Smooth muscle cell (in vitro differentiated cells): Measurements from ENCODE around the gene MTHFD1L. TPM values are rescaled to one million over a fixed set of nuclear protein-coding genes. Genes with fewer than 3 reads are reported as not detected.

ENCODE experiments used
- DNase-seq: peaks from one replicate; lab custom pipeline; 2025; ENCODE audit not compliant: unreplicated experiment; lab: John Stamatoyannopoulos, UW
- H2AFZ ChIP-seq: fragments of 200-600 bp; sonication (generic); 2 replicates; pipeline ENCODE4 v1.6.0; 2016; ENCODE audit warnings: antibody characterized with exemption, low read depth, mild to moderate bottlenecking
- H3F3A ChIP-seq: fragments of 200-600 bp; sonication (generic); 2 replicates; pipeline ENCODE4 v1.6.0; 2017; ENCODE audit warnings: antibody characterized with exemption, low read depth
- H3K27ac ChIP-seq: fragments of 200-600 bp; sonication (generic); 2 replicates; pipeline ENCODE4 v1.5.1; 2016; ENCODE audit warnings: low read depth, mild to moderate bottlenecking
- H3K27me3 ChIP-seq: fragments of 200-600 bp; sonication (generic); 2 replicates; pipeline ENCODE4 v1.6.1; 2016; ENCODE audit warnings: low read depth, mild to moderate bottlenecking
- H3K36me3 ChIP-seq: fragments of 200-600 bp; sonication (generic); 2 replicates; pipeline ENCODE4 v1.5.1; 2016; ENCODE audit warnings: low read depth
- H3K4me1 ChIP-seq: fragments of 200-600 bp; sonication (generic); 2 replicates; pipeline ENCODE4 v1.5.1; 2016; ENCODE audit warnings: low read depth
- H3K4me2 ChIP-seq: fragments of 200-600 bp; sonication (generic); 2 replicates; pipeline ENCODE4 v1.6.0; 2016; ENCODE audit warnings: mild to moderate bottlenecking
- H3K4me3 ChIP-seq: fragments of 200-600 bp; sonication (generic); 2 replicates; pipeline ENCODE4 v1.5.1; 2016; ENCODE audit warnings: mild to moderate bottlenecking
- H3K79me2 ChIP-seq: fragments of 200-600 bp; sonication (generic); 2 replicates; pipeline ENCODE4 v1.6.0; 2016; ENCODE audit warnings: low read depth, mild to moderate bottlenecking
- H3K9ac ChIP-seq: fragments of 200-600 bp; sonication (generic); 2 replicates; pipeline ENCODE4 v1.6.0; 2016; ENCODE audit warnings: low read depth
- H3K9me3 ChIP-seq: fragments of 200-600 bp; sonication (generic); replicated peaks from 2 replicates; pipeline ENCODE4 v1.5.1; 2016; ENCODE audit warnings: low read depth
- H4K20me1 ChIP-seq: fragments of 200-600 bp; sonication (generic); 2 replicates; pipeline ENCODE4 v1.6.0; 2016; ENCODE audit warnings: low read depth
- CTCF ChIP-seq: fragments of 200-600 bp; sonication (generic); IDR thresholded peaks from 2 replicates; pipeline ENCODE4 v1.5.1; 2017; ENCODE audit warnings: borderline replicate concordance, mild to moderate bottlenecking, antibody characterized with exemption; ENCODE audit not compliant: insufficient read depth, poor library complexity, severe bottlenecking
- WGBS: methylation state at CpG from one replicate; pipeline ENCODE4 v1.1.7; 2016; ENCODE audit warnings: low lambda C conversion rate; 5-methylcytosine and 5-hydroxymethylcytosine counted together
- polyA plus RNA-seq: library from polyadenylated mRNA; unstranded; fragments of >200 nt; fragmentation: Nextera tagmentation; extraction: Ambion mirVana; gene quantifications from 2 replicates; pipeline ENCODE4 v1.2.1, GENCODE V29; 2016
- total RNA-seq: library from RNA; depleted of rRNA; stranded (reverse); fragments of >200 nt; gene quantifications from 2 replicates; pipeline ENCODE4 v1.2.3, GENCODE V29; 2014

Gene MTHFD1L
- total and polyA plus RNA-seq, 2 experiments from 2014 or later = 35.9 to 46.2 TPM

- Histone ChIP-seq H3K27ac (no peak overlapping the region), H3K9ac (no peak overlapping the region)
Measured at GRCh38 chr6:151007076-151007475, 141.6 kb downstream of the MTHFD1L start.

GRCh38 chr6:151007922-151008321, 142.4 kb downstream of the MTHFD1L start:
- H4K20me1 ChIP-seq = peaks cover 3% of the 10 kb centered on the region
- no peak overlapping the region for H3K4me3 ChIP-seq
- H3K4me1 ChIP-seq = peaks cover 7% of the 10 kb centered on the region
- H2AFZ ChIP-seq = no peak overlapping the region
- no peak overlapping the region for H3K9ac ChIP-seq
- no peak for TF ChIP-seq CTCF
- no peaks in the 10 kb centered on the region for H3K79me2 ChIP-seq
- DNase-seq = no peak
- 96% methylated on average over 4 of the region's 4 CpGs for WGBS
- no peak overlapping the region for H3K4me2 ChIP-seq
- no peaks in the 10 kb centered on the region for H3K27me3 ChIP-seq
- H3K36me3 ChIP-seq = peaks cover 7% of the 10 kb centered on the region
- no peak overlapping the region for H3K27ac ChIP-seq
- H3K9me3 ChIP-seq = no peaks in the 10 kb centered on the region
- no peaks in the 10 kb centered on the region for H3F3A ChIP-seq

More at GRCh38 chr6:151007076-151007475, 141.6 kb downstream of the MTHFD1L start:
- DNase-seq = no peak
- no peak for TF ChIP-seq CTCF
- no peaks in the 10 kb centered on the region for H3K27me3 ChIP-seq
- H3K4me1 ChIP-seq = peaks cover 7% of the 10 kb centered on the region
- H4K20me1 ChIP-seq = peaks cover 3% of the 10 kb centered on the region
- 84% methylated on average over 3 of the region's 3 CpGs for WGBS
- no peak overlapping the region for H3K4me2 ChIP-seq
- no peaks in the 10 kb centered on the region for H3K79me2 ChIP-seq
- no peak overlapping the region for H2AFZ ChIP-seq
- H3K9me3 ChIP-seq = no peaks in the 10 kb centered on the region
- H3K4me3 ChIP-seq = no peak overlapping the region
- H3K36me3 ChIP-seq = peaks cover 2% of the 10 kb centered on the region
- no peaks in the 10 kb centered on the region for H3F3A ChIP-seq

- Histone ChIP-seq H3K4me2 (no peak overlapping the region), H3K27ac (no peak overlapping the region), H3K27me3 (no peaks in the 10 kb centered on the region), H4K20me1 (peaks cover 3% of the 10 kb centered on the region), H3K9me3 (no peaks in the 10 kb centered on the region), H3F3A (no peaks in the 10 kb centered on the region), H3K4me1 (peaks cover 7% of the 10 kb centered on the region), H2AFZ (no peak overlapping the region), H3K4me3 (no peak overlapping the region), H3K36me3 (peaks cover 7% of the 10 kb centered on the region), H3K9ac (no peak overlapping the region), H3K79me2 (no peaks in the 10 kb centered on the region)
- DNase-seq = no peak
- 81% methylated on average over 4 of the region's 4 CpGs for WGBS
- no peak for TF ChIP-seq CTCF
Measured at GRCh38 chr6:151008425-151008824, 142.9 kb downstream of the MTHFD1L start.

- H3K9me3 ChIP-seq = no peaks in the 10 kb centered on the region
- WGBS = 89% methylated on average over 12 of the region's 12 CpGs
Measured at GRCh38 chr6:151009576-151009975, 144.1 kb downstream of the MTHFD1L start.

More at GRCh38 chr6:151009576-151009975, 144.1 kb downstream of the MTHFD1L start:
- DNase-seq = no peak
- peaks cover 7% of the 10 kb centered on the region for H3K36me3 ChIP-seq
- no peak overlapping the region for H2AFZ ChIP-seq
- no peak overlapping the region for H3K4me2 ChIP-seq
- no peaks in the 10 kb centered on the region for H3K27me3 ChIP-seq
- no peaks in the 10 kb centered on the region for H3F3A ChIP-seq
- peaks cover 3% of the 10 kb centered on the region for H4K20me1 ChIP-seq
- no peak for TF ChIP-seq CTCF
- H3K27ac ChIP-seq = no peak overlapping the region
- no peak overlapping the region for H3K4me3 ChIP-seq
- no peaks in the 10 kb centered on the region for H3K79me2 ChIP-seq
- H3K9ac ChIP-seq = no peak overlapping the region
- H3K4me1 ChIP-seq = peaks cover 7% of the 10 kb centered on the region
